HT-29 (cell line): ENCODE data around the gene BRI3BP. TPM values are rescaled to one million over a fixed set of nuclear protein-coding genes. Genes with fewer than 3 reads are reported as not detected.
"Not testable (repeated sequence)": the region's sequence is repeated elsewhere in the genome, so short reads cannot be mapped to it uniquely, and the experiment has no call there.

ENCODE experiments used
- DNase-seq: peaks from one replicate; pipeline ENCODE4 v3.0.0-alpha.2; 2015; ENCODE audit warnings: low spot score
- small RNA-seq: library from RNA; depleted of rRNA; stranded (forward); fragments of <200 nt; gene quantifications from one replicate; pipeline ENCODE3, GENCODE V24; 2014
- total RNA-seq: library from RNA; depleted of rRNA; stranded (reverse); fragments of >200 nt; shearing (Covaris generic); gene quantifications from 2 replicates; pipeline ENCODE4 v1.2.3, GENCODE V29; 2014; rRNA removed

BRI3BP gene
- total RNA-seq, 1 experiment from 2014 or later: 44.0 TPM

GRCh38 chr12:125065919-125066570, 72.6 kb downstream of the BRI3BP start:
- no peak for DNase-seq

- no peak for DNase-seq
Observed at GRCh38 chr12:125068391-125068790, 74.9 kb downstream of the BRI3BP start.

GRCh38 chr12:125069616-125070015, 76.2 kb downstream of the BRI3BP start:
- DNase-seq: no peak

- DNase-seq: no peak
Observed at GRCh38 chr12:125070112-125070511, 76.7 kb downstream of the BRI3BP start.

GRCh38 chr12:125070661-125071390, 77.4 kb downstream of the BRI3BP start:
- DNase-seq: no peak

GRCh38 chr12:125071456-125071855, 78.0 kb downstream of the BRI3BP start:
- no peak for DNase-seq

GRCh38 chr12:125072496-125072895, 79.1 kb downstream of the BRI3BP start:
- no peak for DNase-seq

GRCh38 chr12:125074294-125074693, 80.8 kb downstream of the BRI3BP start:
- not testable (repeated sequence) for DNase-seq

- no peak for DNase-seq
Observed at GRCh38 chr12:125076103-125076502, 82.7 kb downstream of the BRI3BP start.

- no peak for DNase-seq
Observed at GRCh38 chr12:125079084-125079483, 85.6 kb downstream of the BRI3BP start.

- DNase-seq: no peak
Observed at GRCh38 chr12:125079648-125080645, 86.5 kb downstream of the BRI3BP start.

Small RNA genes lying within 50 kb of the gene (small RNA-seq; reads per million reads assigned to genes)
- gene AC122688.1: not detected

Other genes with a start within 250 kb of the BRI3BP start
- gene SCARB1, start 129.8 kb upstream of the BRI3BP start, total RNA-seq: 83.9 and 84.9 TPM in 2 replicates
- gene UBC, start 79.0 kb upstream of the BRI3BP start, total RNA-seq: 1,727 and 1,789 TPM in 2 replicates
- 42.6 and 48.7 TPM in 2 replicates for gene DHX37, start 4.5 kb upstream of the BRI3BP start, total RNA-seq
- 44.3 and 46.0 TPM in 2 replicates for gene AACS, start 71.8 kb downstream of the BRI3BP start, total RNA-seq
- gene TMEM132B, start 192.7 kb downstream of the BRI3BP start, total RNA-seq: 0.05 TPM in 1 of 2 replicates, not detected in the other